GM19025 (cell line): Measurements from ENCODE around the gene RBBP8.

ENCODE experiments used
- ATAC-seq: cut with Tn5 transposase; IDR thresholded peaks from one replicate; pipeline ENCODE4 v1.9.1; 2021; ENCODE audit warnings: mild to moderate bottlenecking, low read depth, moderate library complexity; ENCODE audit not compliant: unreplicated experiment

RBBP8 gene

GRCh38 chr18:22987547-22988189, 54.5 kb downstream of the RBBP8 start:
- no peak for ATAC-seq

GRCh38 chr18:22988208-22988607, 55.1 kb downstream of the RBBP8 start:
- no peak for ATAC-seq

GRCh38 chr18:22998344-22998743, 65.2 kb downstream of the RBBP8 start:
- no peak for ATAC-seq

GRCh38 chr18:22999212-22999611, 66.1 kb downstream of the RBBP8 start:
- no peak for ATAC-seq

- ATAC-seq, result no peak
These were observed 66.5 kb downstream of the RBBP8 start for GRCh38 chr18:22999647-23000046.

- ATAC-seq, result no peak
These were observed 70.2 kb downstream of the RBBP8 start for GRCh38 chr18:23003289-23003688.

- ATAC-seq, result no peak
These were observed 79.1 kb downstream of the RBBP8 start for GRCh38 chr18:23012249-23012648.

- ATAC-seq, result no peak
These were observed 87.6 kb downstream of the RBBP8 start for GRCh38 chr18:23020555-23021294.

- no peak for ATAC-seq
These were observed 88.5 kb downstream of the RBBP8 start for GRCh38 chr18:23021623-23022022.

GRCh38 chr18:23032030-23032582, 99.0 kb downstream of the RBBP8 start:
- ATAC-seq, result no peak

GRCh38 chr18:23033056-23033455, 99.9 kb downstream of the RBBP8 start:
- ATAC-seq, result no peak

- no peak for ATAC-seq
These were observed 103.6 kb downstream of the RBBP8 start for GRCh38 chr18:23036660-23037201.

GRCh38 chr18:23037646-23038045, 104.5 kb downstream of the RBBP8 start:
- ATAC-seq, result no peak

GRCh38 chr18:23038712-23039111, 105.6 kb downstream of the RBBP8 start:
- ATAC-seq, result no peak

GRCh38 chr18:23042133-23042532, 109.0 kb downstream of the RBBP8 start:
- ATAC-seq, result no peak

- no peak for ATAC-seq
These were observed 110.8 kb downstream of the RBBP8 start for GRCh38 chr18:23043803-23044376.

- no peak for ATAC-seq
These were observed 116.7 kb downstream of the RBBP8 start for GRCh38 chr18:23049698-23050373.

- ATAC-seq, result no peak
These were observed 120.8 kb downstream of the RBBP8 start for GRCh38 chr18:23053776-23054457.

GRCh38 chr18:23054553-23054952, 121.4 kb downstream of the RBBP8 start:
- no peak for ATAC-seq

- ATAC-seq, result no peak
These were observed 123.2 kb downstream of the RBBP8 start for GRCh38 chr18:23056315-23056714.
